Calu3 (cell line): ENCODE data around the gene MAPRE3. TPM values are rescaled to one million over a fixed set of nuclear protein-coding genes. Genes with fewer than 3 reads are reported as not detected.

ENCODE experiments used
- BruUV-seq: library from RNA; stranded (reverse); fragments of 400-500 nt; replicated peaks from 2 replicates; lab custom pipeline; 2021; lab: Mats Ljungman, UMichigan
- CTCF ChIA-PET: fragments of 300-600 bp; sonication (Branson Sonifier 250); formaldehyde crosslinking; loops from one replicate; lab custom pipeline; 2022; ENCODE audit warnings: antibody characterized with exemption; lab: Charles Lee
- DNase-seq: peaks from one replicate; pipeline ENCODE4 v3.0.0; 2022
- H3K27ac Mint-ChIP-seq: one replicate; pipeline ENCODE4 v1.8.0; 2022; ENCODE audit warnings: mixed read lengths; ENCODE audit not compliant: unreplicated experiment
- H3K27me3 Mint-ChIP-seq: one replicate; pipeline ENCODE4 v1.8.0; 2022; ENCODE audit warnings: mixed read lengths; ENCODE audit not compliant: unreplicated experiment
- H3K36me3 Mint-ChIP-seq: one replicate; pipeline ENCODE4 v1.8.0; 2022; ENCODE audit warnings: mild to moderate bottlenecking, moderate library complexity, mixed read lengths; ENCODE audit not compliant: insufficient read depth, unreplicated experiment
- H3K4me1 Mint-ChIP-seq: one replicate; pipeline ENCODE4 v1.8.0; 2022; ENCODE audit warnings: mild to moderate bottlenecking, low read depth, mixed read lengths; ENCODE audit not compliant: unreplicated experiment
- H3K4me3 Mint-ChIP-seq: one replicate; pipeline ENCODE4 v1.8.0; 2022; ENCODE audit warnings: mild to moderate bottlenecking, low read depth, moderate library complexity, mixed read lengths; ENCODE audit not compliant: unreplicated experiment
- H3K9me3 Mint-ChIP-seq: one replicate; pipeline ENCODE4 v1.8.0; 2022; ENCODE audit warnings: low read depth, mixed read lengths; ENCODE audit not compliant: unreplicated experiment
- intact Hi-C: fragments of 100-400 bp; cut with micrococcal nuclease; formaldehyde crosslinking; loops from one replicate; pipeline ENCODE4 v1.10.0; 2022; ENCODE audit not compliant: unreplicated experiment
- total RNA-seq: library from RNA; stranded (reverse); gene quantifications from 2 replicates; pipeline ENCODE4 v1.2.3, GENCODE V29; 2022
- TF ChIP-seq, protein P1 (sequence below): fragments of 200-600 bp; IDR thresholded peaks from one replicate; pipeline ENCODE4 v1.8.0; 2022; ENCODE audit warnings: antibody characterized with exemption; ENCODE audit not compliant: unreplicated experiment

The MAPRE3 gene
- total RNA-seq, 1 experiment from 2014 or later: 11.1 TPM

DNA sequence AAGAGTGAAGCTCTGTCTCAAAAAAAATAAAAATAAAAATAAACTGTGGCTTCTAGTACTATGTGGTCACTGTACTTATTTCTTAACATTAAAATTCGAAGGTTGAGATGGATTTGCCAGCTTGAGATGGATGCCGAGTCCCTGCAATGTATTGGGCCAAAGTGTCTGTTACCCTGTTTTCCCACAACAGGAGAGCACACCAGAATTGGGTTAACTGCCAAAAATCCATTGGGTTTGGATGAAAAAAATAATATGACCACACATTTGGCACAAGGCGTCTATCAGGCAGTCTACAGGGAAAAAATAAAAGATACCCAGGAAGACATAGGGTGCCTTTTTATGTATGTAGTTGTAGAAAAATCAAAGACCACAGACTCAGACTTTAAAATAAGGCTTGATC is 19.2 kb upstream of the MAPRE3 start:
- TF ChIP-seq, protein P1, sequence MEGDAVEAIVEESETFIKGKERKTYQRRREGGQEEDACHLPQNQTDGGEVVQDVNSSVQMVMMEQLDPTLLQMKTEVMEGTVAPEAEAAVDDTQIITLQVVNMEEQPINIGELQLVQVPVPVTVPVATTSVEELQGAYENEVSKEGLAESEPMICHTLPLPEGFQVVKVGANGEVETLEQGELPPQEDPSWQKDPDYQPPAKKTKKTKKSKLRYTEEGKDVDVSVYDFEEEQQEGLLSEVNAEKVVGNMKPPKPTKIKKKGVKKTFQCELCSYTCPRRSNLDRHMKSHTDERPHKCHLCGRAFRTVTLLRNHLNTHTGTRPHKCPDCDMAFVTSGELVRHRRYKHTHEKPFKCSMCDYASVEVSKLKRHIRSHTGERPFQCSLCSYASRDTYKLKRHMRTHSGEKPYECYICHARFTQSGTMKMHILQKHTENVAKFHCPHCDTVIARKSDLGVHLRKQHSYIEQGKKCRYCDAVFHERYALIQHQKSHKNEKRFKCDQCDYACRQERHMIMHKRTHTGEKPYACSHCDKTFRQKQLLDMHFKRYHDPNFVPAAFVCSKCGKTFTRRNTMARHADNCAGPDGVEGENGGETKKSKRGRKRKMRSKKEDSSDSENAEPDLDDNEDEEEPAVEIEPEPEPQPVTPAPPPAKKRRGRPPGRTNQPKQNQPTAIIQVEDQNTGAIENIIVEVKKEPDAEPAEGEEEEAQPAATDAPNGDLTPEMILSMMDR: no peak
- no peaks in the 10 kb centered on the region for H3K36me3 Mint-ChIP-seq
- H3K4me3 Mint-ChIP-seq: no peak overlapping the region
- no TSS peak for BruUV-seq
- H3K27me3 Mint-ChIP-seq: peaks cover 79% of the 10 kb centered on the region
- intact Hi-C loops: no loop called here
- no peak for DNase-seq
- no peaks in the 10 kb centered on the region for H3K9me3 Mint-ChIP-seq
- H3K27ac Mint-ChIP-seq: no peak overlapping the region
- no peaks in the 10 kb centered on the region for H3K4me1 Mint-ChIP-seq
- CTCF ChIA-PET: no interaction called here

DNA sequence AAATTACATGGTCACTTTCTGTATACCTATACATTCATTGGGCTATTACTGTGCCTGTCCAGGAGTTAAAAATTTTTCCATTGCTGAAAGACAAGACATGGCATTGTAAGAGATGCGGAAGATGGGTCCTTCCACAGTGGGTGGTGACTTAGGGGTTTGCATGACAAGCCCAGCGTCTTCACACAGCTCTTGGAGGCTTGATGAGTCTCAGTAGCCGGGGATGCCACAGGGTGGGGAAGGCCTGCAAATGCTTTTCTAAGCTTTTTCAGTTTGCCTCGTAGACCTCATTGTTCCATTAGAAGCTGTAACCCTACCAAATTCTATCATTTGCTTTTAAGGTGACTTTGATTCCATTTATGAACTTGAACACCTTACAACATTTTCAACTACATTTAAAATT is 18.1 kb upstream of the MAPRE3 start:
- TF ChIP-seq, protein P1: no peak
- Mint-ChIP-seq H3K36me3 (no peaks in the 10 kb centered on the region), H3K9me3 (no peaks in the 10 kb centered on the region), H3K4me3 (no peak overlapping the region), H3K27me3 (peaks cover 79% of the 10 kb centered on the region), H3K4me1 (peaks cover 4% of the 10 kb centered on the region), H3K27ac (no peak overlapping the region)
- DNase-seq: no peak
- BruUV-seq: no TSS peak
- intact Hi-C loops: no loop called here
- CTCF ChIA-PET: interaction anchor here (0.7 kb wide), 1 partner anchor 13 kb away, joined by 3 read pairs; no protein-coding TSS in a partner anchor

DNA sequence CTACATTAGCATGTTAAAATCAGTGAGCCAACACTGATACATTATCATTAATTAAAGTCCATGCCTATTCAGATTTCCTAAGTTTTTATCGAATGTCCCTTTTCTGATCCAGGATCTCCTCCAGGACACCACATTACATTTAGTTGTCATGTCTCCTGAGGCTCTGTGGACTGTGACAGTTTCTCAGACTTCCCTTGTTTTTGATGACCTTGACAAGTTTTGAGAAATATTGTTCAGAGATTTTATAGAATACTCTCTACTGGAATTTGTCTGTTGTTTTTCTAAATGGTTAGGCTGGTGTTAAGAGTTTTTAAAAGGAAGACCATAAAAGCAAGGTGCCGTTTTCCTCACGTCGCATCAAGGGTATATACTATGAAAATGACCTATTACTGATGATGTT is 16.3 kb upstream of the MAPRE3 start:
- Mint-ChIP-seq H3K27ac (no peak overlapping the region), H3K4me3 (no peak overlapping the region), H3K9me3 (no peaks in the 10 kb centered on the region), H3K36me3 (no peaks in the 10 kb centered on the region), H3K4me1 (peaks cover 8% of the 10 kb centered on the region), H3K27me3 (peaks cover 79% of the 10 kb centered on the region)
- TF ChIP-seq, protein P1: no peak
- CTCF ChIA-PET: interaction anchor here (1.2 kb wide), 1 partner anchor 108 kb away, joined by 7 read pairs; no protein-coding TSS in a partner anchor
- BruUV-seq: no TSS peak
- no peak for DNase-seq
- intact Hi-C loops: no loop called here

DNA sequence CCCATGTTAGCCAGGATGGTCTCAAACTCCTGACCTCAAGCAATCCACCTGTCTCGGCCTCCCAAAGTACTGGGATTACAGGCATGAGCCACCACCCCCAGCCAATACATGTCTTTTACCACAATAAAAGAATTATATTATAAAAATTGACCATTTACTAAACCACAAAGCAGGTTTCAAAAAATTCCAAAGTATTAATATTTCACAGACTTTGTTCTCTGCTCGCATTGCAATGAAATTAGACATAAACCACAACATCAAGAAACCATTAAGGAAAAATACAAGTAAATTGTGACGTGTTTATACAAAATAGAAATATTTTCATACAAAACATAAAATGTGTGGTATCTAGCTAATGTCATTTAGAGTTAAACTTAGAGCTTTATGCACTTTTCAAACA is 13.4 kb upstream of the MAPRE3 start:
- no peak for DNase-seq
- H3K4me1 Mint-ChIP-seq: peaks cover 17% of the 10 kb centered on the region
- H3K36me3 Mint-ChIP-seq: no peaks in the 10 kb centered on the region
- BruUV-seq: no TSS peak
- CTCF ChIA-PET: interaction anchor here (0.8 to 1.1 kb wide), 3 partner anchors 25 to 111 kb away, joined by 3 to 11 read pairs (median 4); no protein-coding TSS in a partner anchor
- no peaks in the 10 kb centered on the region for H3K9me3 Mint-ChIP-seq
- H3K27me3 Mint-ChIP-seq: peaks cover 86% of the 10 kb centered on the region
- TF ChIP-seq, protein P1: no peak
- no peak overlapping the region for H3K27ac Mint-ChIP-seq
- no peak overlapping the region for H3K4me3 Mint-ChIP-seq
- intact Hi-C loops: no loop called here
